SHP77 treated with DMSO at 0.1 percent for 48 hours (cell line): Measurements from ENCODE around the gene LAMTOR5.
"Not testable (repeated sequence)": the region's sequence is repeated elsewhere in the genome, so short reads cannot be mapped to it uniquely, and the experiment has no call there.

ENCODE experiments used
- DNase-seq: peaks from one replicate; lab custom pipeline; 2025; lab: John Stamatoyannopoulos, UW

LAMTOR5 gene

GRCh38 chr1:110426854-110427253, 19.4 kb upstream of the LAMTOR5 start:
- no peak for DNase-seq

GRCh38 chr1:110425612-110426152, 18.2 kb upstream of the LAMTOR5 start:
- no peak for DNase-seq

- no peak for DNase-seq
Measured at GRCh38 chr1:110424699-110425611, 17.5 kb upstream of the LAMTOR5 start.

- no peak for DNase-seq
Measured at GRCh38 chr1:110420874-110421793, 13.6 kb upstream of the LAMTOR5 start.

GRCh38 chr1:110420023-110420662, 12.6 kb upstream of the LAMTOR5 start:
- DNase-seq = no peak

- DNase-seq = no peak
Measured at GRCh38 chr1:110418729-110419128, 11.2 kb upstream of the LAMTOR5 start.

GRCh38 chr1:110413045-110413444, 5.6 kb upstream of the LAMTOR5 start:
- DNase-seq = not testable (repeated sequence)

- peak; percentile 27 for DNase-seq
Measured at GRCh38 chr1:110412576-110412975, 5.1 kb upstream of the LAMTOR5 start.

- no peak for DNase-seq
Measured at GRCh38 chr1:110411173-110411735, 3.8 kb upstream of the LAMTOR5 start.

GRCh38 chr1:110409316-110409715, 1.8 kb upstream of the LAMTOR5 start:
- no peak for DNase-seq

GRCh38 chr1:110408488-110408887, 994 bp upstream of the LAMTOR5 start:
- no peak for DNase-seq

- not testable (repeated sequence) for DNase-seq
Measured at GRCh38 chr1:110406407-110406806, 1.1 kb downstream of the LAMTOR5 start.

- no peak for DNase-seq
Measured at GRCh38 chr1:110404401-110404800, 3.1 kb downstream of the LAMTOR5 start.

- no peak for DNase-seq
Measured at GRCh38 chr1:110403805-110404204, 3.7 kb downstream of the LAMTOR5 start.

- not testable (repeated sequence) for DNase-seq
Measured at GRCh38 chr1:110396259-110396958, 11.1 kb downstream of the LAMTOR5 start.

GRCh38 chr1:110394493-110394820, 13.0 kb downstream of the LAMTOR5 start:
- DNase-seq = no peak

- no peak for DNase-seq
Measured at GRCh38 chr1:110393691-110394492, 13.6 kb downstream of the LAMTOR5 start.

- DNase-seq = no peak
Measured at GRCh38 chr1:110393286-110393685, 14.2 kb downstream of the LAMTOR5 start.

GRCh38 chr1:110390692-110391245, 16.7 kb downstream of the LAMTOR5 start, which contains the start of gene SLC16A4:
TSS of gene SLC16A4 (minus strand) at chr1:110391026. CDS start at chr1:110389323, 1,703 bp downstream.
- no peak for DNase-seq

GRCh38 chr1:110390096-110390495, 17.4 kb downstream of the LAMTOR5 start:
- no peak for DNase-seq
